Posterior vena cava (tissue), 2 donors: ENCODE data around the gene HDAC4. TPM values are rescaled to one million over a fixed set of nuclear protein-coding genes. Genes with fewer than 3 reads are reported as not detected.

Source experiments
- DNase-seq: peaks from one replicate; pipeline ENCODE4 v3.0.0-alpha.2; 2020; ENCODE audit warnings: low spot score
- intact Hi-C, 2 donors: fragments of 100-400 bp; cut with DNase I; formaldehyde crosslinking; loops; one replicate each; pipeline versions ENCODE4 v1.14.1 to v1.14.2; 2022 to 2023
- total RNA-seq, 2 donors: library from RNA; stranded (reverse); fragmentation: NEBNext Ultra II Directional; extraction: Animal tissue kit (Norgen Biotek cat#: 25700); gene quantifications; one replicate each; pipeline ENCODE4 v1.2.1, GENCODE V29; 2021
- donor health status: DM: yes; HTN: yes; CAD: no.
- donor health status: DM: yes; HTN: yes; CAD: no.

Gene HDAC4
- total RNA-seq, 2 donors from 2014 or later: 47.6 to 66.9 TPM

- no peak for DNase-seq
- intact Hi-C loops: no loop called here
Observed at GRCh38 chr2:239341840-239342239, 59.0 kb downstream of the HDAC4 start.

- intact Hi-C loops: no loop called here
- no peak for DNase-seq
Observed at GRCh38 chr2:239341146-239341732, 59.6 kb downstream of the HDAC4 start.

- no peak for DNase-seq
- intact Hi-C loops: no loop called here
Observed at GRCh38 chr2:239339726-239340601, 60.9 kb downstream of the HDAC4 start.

- intact Hi-C loops: no loop called here
- DNase-seq: peak; percentile 38
Observed at GRCh38 chr2:239339241-239339640, 61.6 kb downstream of the HDAC4 start.

- intact Hi-C loops: no loop called here
- DNase-seq: peak; percentile 45
Observed at GRCh38 chr2:239337877-239338484, 62.8 kb downstream of the HDAC4 start.

GRCh38 chr2:239337122-239337876, 63.5 kb downstream of the HDAC4 start:
- intact Hi-C loops: no loop called here
- DNase-seq: peak; percentile 76

GRCh38 chr2:239331560-239331959, 69.3 kb downstream of the HDAC4 start:
- intact Hi-C loops: loop anchor here in 1 of 2 donors (5.0 kb wide), 1 partner anchor 416 kb away; no protein-coding TSS in a partner anchor
- peak; percentile 46 for DNase-seq

- peak; percentile 58 for DNase-seq
- intact Hi-C loops: loop anchor here in 1 of 2 donors (5.0 kb wide), 1 partner anchor 416 kb away; no protein-coding TSS in a partner anchor
Observed at GRCh38 chr2:239330836-239331235, 70.0 kb downstream of the HDAC4 start.

GRCh38 chr2:239329972-239330572, 70.7 kb downstream of the HDAC4 start:
- peak; percentile 80 for DNase-seq
- intact Hi-C loops: loop anchor here (5.0 to 10.0 kb wide), 2 partner anchors 105 to 417 kb away; no protein-coding TSS in a partner anchor

GRCh38 chr2:239329284-239329971, 71.4 kb downstream of the HDAC4 start:
- intact Hi-C loops: loop anchor here in 1 of 2 donors (10.0 kb wide), 1 partner anchor 105 kb away; no protein-coding TSS in a partner anchor

GRCh38 chr2:239328351-239329191, 72.2 kb downstream of the HDAC4 start:
- intact Hi-C loops: loop anchor here in 1 of 2 donors (10.0 kb wide), 1 partner anchor 104 kb away; no protein-coding TSS in a partner anchor
- peak; percentile 93 for DNase-seq

More at GRCh38 chr2:239329284-239329971, 71.4 kb downstream of the HDAC4 start:
- peak; percentile 57 for DNase-seq

- peak; percentile 79 for DNase-seq
- intact Hi-C loops: loop anchor here in 1 of 2 donors (10.0 kb wide), 1 partner anchor 103 kb away; no protein-coding TSS in a partner anchor
Observed at GRCh38 chr2:239327536-239328350, 73.1 kb downstream of the HDAC4 start.

GRCh38 chr2:239326831-239327535, 73.8 kb downstream of the HDAC4 start:
- intact Hi-C loops: loop anchor here in 1 of 2 donors (10.0 kb wide), 1 partner anchor 102 kb away; no protein-coding TSS in a partner anchor
- DNase-seq: peak; percentile 53

GRCh38 chr2:239324456-239324855, 76.4 kb downstream of the HDAC4 start:
- intact Hi-C loops: loop anchor here in 1 of 2 donors (10.0 kb wide), 1 partner anchor 100 kb away; no protein-coding TSS in a partner anchor
- DNase-seq: peak; percentile 40

GRCh38 chr2:239323447-239323846, 77.4 kb downstream of the HDAC4 start:
- intact Hi-C loops: loop anchor here in 1 of 2 donors (10.0 kb wide), 1 partner anchor 99 kb away; no protein-coding TSS in a partner anchor
- DNase-seq: peak; percentile 62
